GM23338 (cell line): Measurements from ENCODE around the gene ACADS. TPM values are rescaled to one million over a fixed set of nuclear protein-coding genes. Genes with fewer than 3 reads are reported as not detected.

Experiments
- ATAC-seq: fragments of 200-7000 bp; cut with Tn5 transposase; 3 replicates; pipeline ENCODE4 v1.9.1; 2020
- DNase-seq: peaks from one replicate; pipeline ENCODE4 v3.0.0-alpha.2; 2015; ENCODE audit warnings: low spot score
- H2AFZ ChIP-seq: fragments of 200-600 bp; sonication (generic); 2 replicates; pipeline ENCODE4 v1.8.0; 2016; ENCODE audit warnings: antibody characterized with exemption, mild to moderate bottlenecking, moderate library complexity
- H3F3A ChIP-seq: fragments of 200-600 bp; sonication (generic); replicated peaks from 2 replicates; pipeline ENCODE4 v1.8.0; 2017; ENCODE audit warnings: antibody characterized with exemption, mixed run types, low read depth
- H3K27ac ChIP-seq: fragments of 200-600 bp; sonication (generic); 2 replicates; pipeline ENCODE4 v1.6.1; 2016; ENCODE audit warnings: low read depth
- H3K27me3 ChIP-seq: fragments of 200-600 bp; sonication (generic); 2 replicates; pipeline ENCODE4 v1.8.0; 2016; ENCODE audit warnings: mild to moderate bottlenecking, mixed run types, moderate library complexity; ENCODE audit not compliant: insufficient read depth
- H3K36me3 ChIP-seq: fragments of 200-600 bp; sonication (generic); 2 replicates; pipeline ENCODE4 v1.8.0; 2016; ENCODE audit warnings: mild to moderate bottlenecking; ENCODE audit not compliant: insufficient read depth
- H3K4me1 ChIP-seq: fragments of 200-600 bp; sonication (generic); 2 replicates; pipeline ENCODE4 v1.8.0; 2016; ENCODE audit warnings: mild to moderate bottlenecking, moderate library complexity; ENCODE audit not compliant: insufficient read depth
- H3K4me2 ChIP-seq: fragments of 200-600 bp; sonication (generic); 2 replicates; pipeline ENCODE4 v1.7.1; 2017; ENCODE audit warnings: mixed run types
- H3K4me3 ChIP-seq: fragments of 200-600 bp; sonication (generic); 2 replicates; pipeline ENCODE4 v1.6.1; 2016; ENCODE audit warnings: mixed run types
- H3K79me2 ChIP-seq: fragments of 200-600 bp; sonication (generic); replicated peaks from 2 replicates; pipeline ENCODE4 v1.8.0; 2017; ENCODE audit warnings: mild to moderate bottlenecking; ENCODE audit not compliant: insufficient read depth
- H3K9me2 ChIP-seq: fragments of 200-600 bp; sonication (generic); 2 replicates; pipeline ENCODE4 v1.8.0; 2017; ENCODE audit not compliant: insufficient read depth
- H4K20me1 ChIP-seq: fragments of 200-600 bp; sonication (generic); replicated peaks from 2 replicates; pipeline ENCODE4 v1.8.0; 2017; ENCODE audit warnings: mild to moderate bottlenecking; ENCODE audit not compliant: insufficient read depth
- H3K27ac Mint-ChIP-seq: 2 replicates; pipeline ENCODE4 v1.8.0; 2020; ENCODE audit warnings: inconsistent platforms, mild to moderate bottlenecking, moderate library complexity, mixed read lengths
- H3K27me3 Mint-ChIP-seq: 3 replicates; pipeline ENCODE4 v1.8.0; 2022; ENCODE audit warnings: low read depth, mild to moderate bottlenecking, moderate library complexity, mixed read lengths, inconsistent platforms; ENCODE audit not compliant: insufficient read depth, poor library complexity
- H3K36me3 Mint-ChIP-seq: 3 replicates; pipeline ENCODE4 v1.8.0; 2021; ENCODE audit warnings: low read depth, mild to moderate bottlenecking, inconsistent platforms, moderate library complexity, mixed read lengths
- H3K4me1 Mint-ChIP-seq: 3 replicates; pipeline ENCODE4 v1.8.0; 2020; ENCODE audit warnings: mild to moderate bottlenecking, inconsistent platforms, mixed read lengths
- H3K4me3 Mint-ChIP-seq: 3 replicates; pipeline ENCODE4 v1.8.0; 2021; ENCODE audit warnings: moderate library complexity, mild to moderate bottlenecking, inconsistent platforms, mixed read lengths
- H3K9me3 Mint-ChIP-seq: 3 replicates; pipeline ENCODE4 v1.8.0; 2020; ENCODE audit warnings: moderate library complexity, mild to moderate bottlenecking, inconsistent platforms, mixed read lengths
- CREB1 ChIP-seq: fragments of 250-450 bp; sonication (Bioruptor Pico); IDR thresholded peaks from 2 replicates; pipeline ENCODE4 v1.5.0; 2020; ENCODE audit warnings: low read depth, mild to moderate bottlenecking, moderate library complexity
- ETS1 ChIP-seq: IDR thresholded peaks from 2 replicates; pipeline ENCODE4 v1.6.1; 2016; ENCODE audit warnings: antibody characterized with exemption
- EZH2phosphoT487 ChIP-seq: fragments of 200-600 bp; sonication (generic); IDR thresholded peaks from one replicate; pipeline ENCODE4 v1.8.1; 2018; ENCODE audit warnings: antibody characterized with exemption; ENCODE audit not compliant: unreplicated experiment
- JUNB ChIP-seq: IDR thresholded peaks from one replicate; pipeline ENCODE4 v1.6.1; 2016; ENCODE audit warnings: antibody characterized with exemption; ENCODE audit not compliant: unreplicated experiment
- REST ChIP-seq: IDR thresholded peaks from one replicate; pipeline ENCODE4 v1.6.1; 2018; ENCODE audit warnings: antibody characterized with exemption; ENCODE audit not compliant: unreplicated experiment
- STAT1 ChIP-seq: IDR thresholded peaks from one replicate; pipeline ENCODE4 v1.6.1; 2016; ENCODE audit warnings: antibody characterized with exemption; ENCODE audit not compliant: unreplicated experiment
- ZNF114 ChIP-seq: fragments of 250-450 bp; sonication (Bioruptor Pico); IDR thresholded peaks from 2 replicates; pipeline ENCODE4 v1.5.0; 2020; ENCODE audit warnings: mild to moderate bottlenecking, moderate library complexity
- ZNF331 ChIP-seq: fragments of 250-450 bp; sonication (Bioruptor Pico); IDR thresholded peaks from 2 replicates; pipeline ENCODE4 v1.5.0; 2020; ENCODE audit warnings: low read depth, mild to moderate bottlenecking, moderate library complexity
- ZNF462 ChIP-seq: fragments of 250-450 bp; sonication (Bioruptor Pico); IDR thresholded peaks from 2 replicates; pipeline ENCODE4 v1.5.0; 2020; ENCODE audit warnings: mild to moderate bottlenecking, moderate library complexity
- polyA plus RNA-seq: library from polyadenylated mRNA; unstranded; fragments of >200 nt; fragmentation: Nextera tagmentation; extraction: Ambion mirVana; gene quantifications from 2 replicates; pipeline ENCODE4 v1.2.1, GENCODE V29; 2016
- total RNA-seq: library from RNA; depleted of rRNA; stranded (reverse); fragments of >200 nt; shearing (Covaris generic); gene quantifications from 2 replicates; pipeline ENCODE4 v1.2.3, GENCODE V29; 2014

Gene ACADS
- total and polyA plus RNA-seq, 2 experiments from 2014 or later: 3.1 to 5.7 TPM

GRCh38 chr12:120766566-120766965, 40.9 kb downstream of the ACADS start (continued):
- TF ChIP-seq ZNF462 (no peak), CREB1 (CRISPR knock-in tag) (no peak), STAT1 (no peak)

GRCh38 chr12:120767071-120768024, 41.7 kb downstream of the ACADS start:
- DNase-seq: no peak
- no peaks in the 10 kb centered on the region for H3K4me1 ChIP-seq
- peaks cover 3% of the 10 kb centered on the region; the same call in 1 of the 2 replicates for H3K36me3 ChIP-seq
- no peaks in the 10 kb centered on the region for H3F3A ChIP-seq
- Mint-ChIP-seq H3K36me3 (peaks cover 48% of the 10 kb centered on the region), H3K27ac (no peak overlapping the region), H3K9me3 (no peaks in the 10 kb centered on the region), H3K27me3 (peaks cover 6% of the 10 kb centered on the region), H3K4me3 (no peak overlapping the region), H3K4me1 (peaks cover 8% of the 10 kb centered on the region; the same call in 2 of the 3 replicates)
- no peak overlapping the region for H3K27ac ChIP-seq
- H3K4me2 ChIP-seq: no peak overlapping the region
- H4K20me1 ChIP-seq: no peaks in the 10 kb centered on the region
- no peaks in the 10 kb centered on the region for H3K27me3 ChIP-seq
- H3K4me3 ChIP-seq: no peak overlapping the region
- H3K9me2 ChIP-seq: no peaks in the 10 kb centered on the region
- H2AFZ ChIP-seq: no peak overlapping the region
- H3K79me2 ChIP-seq: no peaks in the 10 kb centered on the region
- no peak for ATAC-seq
- no peak for TF ChIP-seq ETS1
- no peak for TF ChIP-seq JUNB
- no peak for TF ChIP-seq ZNF114 (CRISPR knock-in tag)
- no peak for TF ChIP-seq REST
- TF ChIP-seq STAT1: no peak
- no peak for TF ChIP-seq ZNF331
- TF ChIP-seq EZH2phosphoT487: no peak
